NCI-H187 (cell line): Measurements from ENCODE around the gene PRKAG2.
A peak's percentile ranks its signal among the peaks of the same experiment; 100 is the strongest.

Experiments used
- DNase-seq, 2 experiments: peaks; one replicate each; lab custom pipeline; 2025; lab: John Stamatoyannopoulos, UW

The PRKAG2 gene

GRCh38 chr7:151900986-151901621, 24.2 kb upstream of the PRKAG2 start:
- DNase-seq, result no peak

- no peak for DNase-seq
These were observed 23.7 kb upstream of the PRKAG2 start for GRCh38 chr7:151900591-151900985.

GRCh38 chr7:151899513-151900360, 22.8 kb upstream of the PRKAG2 start:
- no peak for DNase-seq

- DNase-seq, result no peak
These were observed 21.2 kb upstream of the PRKAG2 start for GRCh38 chr7:151897951-151898686.

- DNase-seq, result peak; percentile 29 to 65
These were observed 20.3 kb upstream of the PRKAG2 start for GRCh38 chr7:151897161-151897731.

GRCh38 chr7:151896486-151896885, 19.6 kb upstream of the PRKAG2 start:
- DNase-seq, result no peak

GRCh38 chr7:151896086-151896485, 19.2 kb upstream of the PRKAG2 start:
- DNase-seq, result no peak

GRCh38 chr7:151895631-151896031, 18.7 kb upstream of the PRKAG2 start:
- peak in 1 of 2 experiments; percentile 72 for DNase-seq

- peak; percentile 87 to 89 for DNase-seq
These were observed 18.2 kb upstream of the PRKAG2 start for GRCh38 chr7:151895008-151895630.

- DNase-seq, result no peak
These were observed 17.4 kb upstream of the PRKAG2 start for GRCh38 chr7:151894111-151895007.

GRCh38 chr7:151893405-151893923, 16.5 kb upstream of the PRKAG2 start:
- no peak for DNase-seq

- no peak for DNase-seq
These were observed 14.8 kb upstream of the PRKAG2 start for GRCh38 chr7:151891753-151892152.

GRCh38 chr7:151891182-151891581, 14.3 kb upstream of the PRKAG2 start:
- DNase-seq, result no peak

GRCh38 chr7:151890355-151891004, 13.6 kb upstream of the PRKAG2 start:
- peak; percentile 71 to 79 for DNase-seq

GRCh38 chr7:151889406-151890354, 12.8 kb upstream of the PRKAG2 start:
- no peak for DNase-seq

GRCh38 chr7:151888079-151889067, 11.5 kb upstream of the PRKAG2 start:
- DNase-seq, result no peak

GRCh38 chr7:151886783-151887182, 9.9 kb upstream of the PRKAG2 start:
- no peak for DNase-seq

GRCh38 chr7:151885202-151885580, 8.3 kb upstream of the PRKAG2 start:
- no peak for DNase-seq
